Parietal lobe (tissue), 2 donors: ENCODE results near the gene PDHX. TPM values are rescaled to one million over a fixed set of nuclear protein-coding genes. Genes with fewer than 3 reads are reported as not detected.

Experiments used
- small RNA-seq: library from RNA; depleted of rRNA; stranded (forward); fragments of <200 nt; gene quantifications from one replicate; pipeline ENCODE3, GENCODE V24; 2014; ENCODE audit warnings: low replicate concordance
- total RNA-seq: library from RNA; depleted of rRNA; stranded (reverse); fragments of >200 nt; gene quantifications from one replicate; pipeline ENCODE4 v1.2.3, GENCODE V29; 2014

PDHX gene
- total RNA-seq, result 53.8 TPM

DNA sequence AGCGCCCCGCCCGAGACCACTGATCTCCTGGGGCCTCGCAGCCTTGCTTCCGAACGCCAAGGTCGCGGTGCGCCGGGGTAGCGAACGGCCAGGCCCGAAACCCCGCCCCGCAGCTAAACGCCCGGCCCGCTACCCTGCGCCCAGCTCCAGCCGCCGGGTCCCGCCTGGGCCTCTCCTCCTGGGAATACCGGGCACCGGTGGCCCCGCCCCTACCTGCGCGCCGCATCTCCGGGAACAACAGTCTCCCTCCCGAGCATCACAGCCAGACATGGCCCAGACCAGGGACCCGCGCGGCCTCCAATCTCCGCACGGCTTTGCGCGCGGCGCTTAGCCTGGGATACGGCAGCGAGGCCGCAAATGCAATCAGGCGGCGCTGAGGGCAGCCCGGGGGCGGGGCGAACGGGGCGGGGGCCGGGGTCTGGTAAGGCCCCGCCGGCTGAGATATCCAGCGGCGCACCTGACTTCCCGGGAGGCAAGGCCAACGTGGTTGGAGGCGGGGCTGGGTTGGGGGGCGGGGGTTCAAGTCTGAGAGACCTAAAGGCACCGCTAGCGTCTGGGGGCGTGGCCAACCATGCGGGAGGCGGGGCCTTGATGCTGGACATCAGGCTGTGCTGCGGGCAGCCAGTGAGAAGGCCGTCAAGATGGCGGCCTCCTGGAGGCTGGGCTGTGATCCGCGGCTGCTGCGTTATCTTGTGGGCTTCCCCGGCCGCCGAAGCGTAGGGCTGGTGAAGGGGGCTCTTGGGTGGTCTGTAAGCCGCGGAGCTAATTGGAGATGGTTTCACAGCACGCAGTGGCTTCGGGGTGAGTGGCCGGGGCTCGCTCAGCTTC, at the start of gene PDHX, which contains the start of gene APIP:
PDHX (plus strand) TSS at position 604 of the 828 bp plus-strand sequence; CDS start at position 642, 38 bp downstream.
APIP (minus strand) TSS at position 365 of the 828 bp plus-strand sequence; CDS start at position 270, 95 bp downstream.

Small RNA genes lying within 50 kb of the gene (small RNA-seq; reads per million reads assigned to genes)
- gene MIR1343, result 0.09 reads per million

Other genes starting within 250 kb of the PDHX start
- 21.3 TPM for gene APIP, start 239 bp upstream of the PDHX start, total RNA-seq
- gene CD44, start 222.6 kb downstream of the PDHX start, total RNA-seq, result 8.1 TPM